ENCODE measurements around the gene HS3ST5.

The HS3ST5 gene

DNA sequence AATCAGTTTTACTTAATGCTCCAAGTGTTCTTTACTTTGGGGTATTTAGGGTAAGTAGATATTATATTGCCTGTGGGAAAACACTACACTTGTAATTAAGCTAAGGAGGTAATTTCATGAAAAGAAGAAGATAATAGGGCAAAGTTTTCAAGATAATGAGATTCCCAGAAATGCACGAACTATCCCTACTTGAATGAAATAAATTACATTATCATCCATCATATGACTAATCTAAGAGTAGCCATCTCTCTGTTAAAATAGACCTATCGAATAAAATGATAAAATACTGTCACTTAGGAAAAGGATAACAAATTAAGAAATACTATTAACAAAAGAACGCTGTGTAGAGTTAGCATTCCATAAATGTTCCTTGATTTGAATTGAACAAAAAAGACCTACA lies 236.8 kb downstream of the HS3ST5 start:
- H3K27me3 ChIP-seq: peaks cover 5% of the 10 kb centered on the region
- no peak overlapping the region for H3K27ac ChIP-seq
- H3K9me3 ChIP-seq: no peaks in the 10 kb centered on the region
- no peaks in the 10 kb centered on the region for H3K36me3 ChIP-seq
- H3K4me3 ChIP-seq (ENCODE audit: low read depth in 1 of 2, low read length in 1 of 2): no peak overlapping the region
- TF ChIP-seq CTCF (IDR thresholded peaks at IDR 0.05): no peak
- H3K4me1 ChIP-seq (ENCODE audit: control insufficient read depth in 1 of 2, insufficient read depth in 1 of 2, low read depth in 1 of 2, low read length in 1 of 2): no peaks in the 10 kb centered on the region

DNA sequence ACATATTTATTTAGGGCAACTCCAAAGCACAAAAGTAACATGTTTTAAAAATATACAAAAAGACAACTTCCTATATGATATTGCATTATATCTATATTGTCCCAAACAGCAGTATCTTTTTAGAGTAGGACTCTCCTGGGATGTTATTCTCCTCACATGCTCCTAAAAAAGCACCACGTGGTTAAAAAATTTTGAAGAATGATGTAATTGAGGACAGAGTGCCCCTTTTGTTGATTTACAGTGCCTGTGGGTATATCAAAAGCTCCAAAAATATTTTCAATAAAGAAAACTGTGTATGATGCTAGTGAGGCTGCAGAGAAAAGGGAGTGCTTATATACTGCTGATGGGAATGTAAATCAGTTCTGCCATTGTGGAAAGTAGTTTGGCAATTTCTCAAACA lies 241.6 kb downstream of the HS3ST5 start:
- Histone ChIP-seq H3K9me3 (no peaks in the 10 kb centered on the region), H3K36me3 (no peaks in the 10 kb centered on the region), H3K4me1 (ENCODE audit: control insufficient read depth in 1 of 2, insufficient read depth in 1 of 2, low read depth in 1 of 2, low read length in 1 of 2) (no peaks in the 10 kb centered on the region), H3K27me3 (peaks cover 5% of the 10 kb centered on the region), H3K4me3 (ENCODE audit: low read depth in 1 of 2, low read length in 1 of 2) (no peak overlapping the region), H3K27ac (no peak overlapping the region)
- TF ChIP-seq CTCF (IDR thresholded peaks at IDR 0.05): no peak

DNA sequence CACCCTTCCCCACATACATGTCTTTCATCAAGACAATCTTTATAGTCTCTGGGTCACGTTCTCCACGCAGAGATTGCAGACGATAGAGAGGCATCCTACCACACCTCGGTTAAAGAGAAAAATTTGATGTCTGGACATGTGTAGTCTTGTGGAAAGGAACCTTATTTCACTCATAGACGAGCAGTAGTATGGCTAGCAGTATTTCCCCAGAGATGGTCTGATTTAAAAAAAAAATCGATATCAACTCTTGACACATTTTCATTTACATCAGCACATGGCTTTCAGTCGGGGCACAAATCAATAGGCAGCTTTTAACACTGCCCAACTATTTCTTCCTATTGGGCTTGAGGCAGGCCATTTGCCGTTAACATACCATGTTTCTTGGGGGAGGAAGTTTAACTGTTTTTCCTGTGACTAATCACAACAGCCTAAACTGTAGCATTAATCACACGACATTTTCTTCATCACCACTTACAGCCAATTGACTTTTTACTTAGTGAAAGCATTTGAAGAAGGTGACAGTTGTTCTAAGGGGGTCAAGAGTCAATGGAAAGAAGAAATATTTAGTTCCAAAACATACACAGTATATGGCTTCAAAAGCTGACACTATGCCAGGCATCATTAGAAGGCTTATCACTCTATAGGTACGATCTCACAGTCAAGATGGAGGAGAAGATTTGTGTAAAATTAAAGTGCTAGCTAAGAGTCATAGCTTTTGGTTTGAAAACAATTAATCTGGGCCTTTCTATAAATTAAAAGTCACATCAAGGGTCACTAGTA lies 242.4 kb downstream of the HS3ST5 start:
- Histone ChIP-seq H3K27me3 (no peaks in the 10 kb centered on the region), H3K27ac (no peak overlapping the region), H3K4me3 (ENCODE audit: low read depth in 1 of 2, low read length in 1 of 2) (no peak overlapping the region), H3K36me3 (no peaks in the 10 kb centered on the region), H3K4me1 (ENCODE audit: control insufficient read depth in 1 of 2, insufficient read depth in 1 of 2, low read depth in 1 of 2, low read length in 1 of 2) (no peaks in the 10 kb centered on the region), H3K9me3 (no peaks in the 10 kb centered on the region)
- no peak for TF ChIP-seq CTCF (IDR thresholded peaks at IDR 0.05)

DNA sequence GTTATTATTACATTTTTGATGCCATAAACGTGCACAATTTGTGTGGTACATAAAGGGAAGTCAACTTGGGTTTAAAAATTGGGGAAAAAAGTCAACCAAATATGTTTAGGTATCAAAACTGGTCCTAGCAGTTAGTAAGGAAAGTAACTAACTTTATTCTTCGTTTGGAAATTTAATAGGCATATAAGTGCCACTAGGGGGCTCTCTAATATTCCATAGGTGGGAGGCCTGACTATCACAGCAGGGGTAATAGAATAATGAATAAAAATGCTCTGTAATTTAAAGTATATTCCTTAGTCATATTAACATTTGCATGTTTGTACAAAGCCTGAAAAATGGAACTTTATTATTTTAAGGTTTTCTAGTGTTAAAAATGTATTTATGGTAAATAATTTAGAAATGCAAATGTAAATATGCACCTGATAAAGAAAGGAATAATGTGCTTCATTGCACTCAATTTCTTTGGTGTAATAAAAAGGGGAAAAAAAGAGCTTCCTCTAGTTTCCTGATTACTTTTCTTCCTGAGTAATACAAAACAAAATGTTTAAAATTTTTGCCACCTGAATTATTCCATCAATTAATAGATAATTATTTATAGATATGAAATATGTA lies 246.2 kb downstream of the HS3ST5 start:
- no peaks in the 10 kb centered on the region for H3K9me3 ChIP-seq
- no peaks in the 10 kb centered on the region for H3K36me3 ChIP-seq
- peak; percentile 29 for TF ChIP-seq CTCF (IDR thresholded peaks at IDR 0.05)
- H3K27me3 ChIP-seq: no peaks in the 10 kb centered on the region
- H3K27ac ChIP-seq: no peak overlapping the region
- no peak overlapping the region for H3K4me3 ChIP-seq (ENCODE audit: low read depth in 1 of 2, low read length in 1 of 2)
- H3K4me1 ChIP-seq (ENCODE audit: control insufficient read depth in 1 of 2, insufficient read depth in 1 of 2, low read depth in 1 of 2, low read length in 1 of 2): no peaks in the 10 kb centered on the region

DNA sequence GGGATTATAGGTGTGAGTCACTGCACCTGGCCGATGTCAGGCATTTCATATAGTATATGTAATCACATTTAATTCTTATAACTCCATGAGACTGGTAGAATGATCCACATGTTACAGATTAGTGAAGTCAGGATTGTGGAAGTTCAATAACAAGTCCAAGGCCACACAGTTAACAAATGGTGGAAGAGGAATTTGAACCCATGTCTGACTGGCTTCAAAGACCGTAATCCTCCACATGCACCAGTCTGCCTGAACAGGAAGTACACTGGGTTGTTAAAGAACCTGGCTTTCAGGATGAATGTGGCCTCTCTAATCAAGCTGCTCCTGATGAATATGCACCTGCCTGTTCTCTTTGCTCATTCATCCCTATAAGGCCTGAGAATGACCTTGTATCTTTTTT lies 249.9 kb downstream of the HS3ST5 start:
- H3K9me3 ChIP-seq: no peaks in the 10 kb centered on the region
- TF ChIP-seq CTCF (IDR thresholded peaks at IDR 0.05): no peak
- H3K36me3 ChIP-seq: no peaks in the 10 kb centered on the region

More for the DNA sequence above, 249.9 kb downstream of the HS3ST5 start:
- H3K4me3 ChIP-seq (ENCODE audit: low read depth in 1 of 2, low read length in 1 of 2): no peak overlapping the region
- no peak overlapping the region for H3K27ac ChIP-seq
- no peaks in the 10 kb centered on the region for H3K4me1 ChIP-seq (ENCODE audit: control insufficient read depth in 1 of 2, insufficient read depth in 1 of 2, low read depth in 1 of 2, low read length in 1 of 2)
- H3K27me3 ChIP-seq: no peaks in the 10 kb centered on the region
